HUDEP-2 (cell line): ENCODE data around the gene UGT1A4.

Source experiments
- DNase-seq, 76 experiments: peaks; one replicate each; lab custom pipeline; 2025; ENCODE audit not compliant: unreplicated experiment in 76 of 76; lab: John Stamatoyannopoulos, UW

The UGT1A4 gene

DNA sequence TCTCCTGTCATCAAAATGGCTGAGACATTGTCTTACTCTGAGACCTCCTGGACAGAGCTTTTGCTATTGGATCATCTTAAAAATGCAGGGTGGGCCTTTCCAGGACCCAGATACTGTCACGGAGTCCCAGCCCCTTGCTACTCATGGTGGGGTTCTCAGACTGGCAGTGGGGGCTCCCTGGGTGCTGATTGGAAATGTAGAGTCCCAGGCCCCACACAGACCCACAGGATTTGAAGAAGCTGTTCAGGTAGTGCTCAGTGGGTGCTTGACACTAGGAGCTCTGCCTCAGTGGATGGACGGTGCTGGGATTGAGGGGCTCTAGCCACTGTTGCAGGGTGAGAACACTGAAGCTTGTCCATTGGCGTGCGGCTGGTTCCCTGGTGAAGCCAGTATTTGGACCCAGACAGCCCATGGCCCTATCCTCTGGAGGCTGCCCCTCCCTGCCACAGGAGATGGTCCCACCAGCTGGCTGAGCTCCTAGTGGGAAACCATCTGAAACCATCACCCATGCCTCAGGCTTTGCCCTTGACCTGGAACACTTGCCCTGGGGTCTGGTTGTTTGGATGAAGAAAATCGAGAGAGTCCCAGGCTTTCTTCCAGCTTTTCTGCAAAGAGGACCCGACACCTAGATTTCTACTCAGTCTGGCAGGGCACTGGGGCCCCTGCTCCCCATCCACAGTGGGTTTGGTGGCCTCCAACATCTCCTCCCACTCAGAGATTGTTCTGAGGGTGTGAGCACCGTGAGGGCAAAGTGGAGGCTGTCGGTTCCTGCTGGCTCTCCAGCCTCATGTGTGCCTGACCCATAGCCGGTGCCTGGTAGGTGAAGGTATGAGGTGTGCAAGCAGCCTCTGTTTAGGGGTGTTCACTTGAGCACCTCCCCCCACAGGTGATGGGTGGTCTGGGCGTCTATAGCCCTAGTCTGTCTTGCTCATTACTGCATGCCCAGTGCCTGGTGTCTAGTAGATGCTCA, 89.7 kb downstream of the UGT1A4 start:
- DNase-seq = no peak

DNA sequence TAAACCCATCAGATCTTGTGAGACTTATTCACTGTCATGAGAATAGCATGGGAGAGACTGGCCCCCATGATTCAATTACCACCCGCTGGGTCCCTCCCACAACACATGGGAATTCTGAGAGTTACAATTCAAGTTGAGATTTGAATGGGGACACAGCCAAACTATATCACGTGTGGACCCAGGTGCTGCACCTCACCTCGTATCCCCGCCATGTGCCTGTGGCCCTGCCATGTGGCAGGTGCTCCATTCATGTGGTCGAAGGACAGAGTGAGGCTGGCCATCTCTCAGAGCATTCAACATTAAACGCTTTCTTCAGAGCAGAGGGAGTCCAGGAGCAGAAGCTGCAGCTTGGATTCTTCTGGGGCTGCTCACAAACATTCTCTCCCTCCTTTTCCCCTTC, 91.8 kb downstream of the UGT1A4 start:
- no peak for DNase-seq

DNA sequence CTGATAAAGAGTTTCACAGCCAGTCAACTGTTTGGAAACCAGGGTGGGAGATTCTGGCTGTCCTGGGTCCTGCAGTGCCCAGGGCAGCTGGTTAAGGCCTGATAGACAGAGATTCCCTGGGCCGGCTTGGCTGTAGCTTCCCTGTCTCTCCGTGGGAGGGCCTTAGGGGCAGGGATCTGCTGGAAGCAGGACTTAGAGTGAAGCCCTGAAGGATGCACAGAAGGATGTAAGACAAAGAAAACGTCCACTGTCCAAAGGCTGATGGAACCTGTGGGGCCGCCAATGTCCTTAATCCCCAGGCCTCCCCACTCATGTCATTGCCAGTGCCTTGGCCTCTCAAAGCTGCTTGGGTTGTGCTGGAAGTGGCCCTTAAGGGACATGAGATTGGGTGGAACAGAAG, 92.6 kb downstream of the UGT1A4 start:
- no peak for DNase-seq

DNA sequence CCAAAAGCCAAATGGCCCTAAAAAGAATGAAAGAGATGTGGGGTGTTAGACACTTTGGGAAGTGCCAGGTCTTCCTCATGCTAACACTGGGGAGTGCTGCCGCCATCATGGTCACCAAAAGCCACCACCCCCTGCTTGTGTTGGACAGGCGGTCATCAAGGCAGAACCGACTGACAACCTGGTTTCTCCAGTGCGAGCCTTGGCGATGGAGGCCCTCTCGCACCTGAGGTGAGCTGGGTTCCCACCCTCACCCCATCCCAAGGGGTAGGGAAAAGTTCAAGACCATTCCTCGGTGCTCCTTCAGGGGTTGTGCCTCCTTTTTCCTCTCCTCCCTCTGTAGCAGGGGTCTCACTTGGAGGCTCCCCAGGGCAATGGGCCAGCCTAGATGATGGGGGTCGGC, 93.2 kb downstream of the UGT1A4 start:
- no peak for DNase-seq

DNA sequence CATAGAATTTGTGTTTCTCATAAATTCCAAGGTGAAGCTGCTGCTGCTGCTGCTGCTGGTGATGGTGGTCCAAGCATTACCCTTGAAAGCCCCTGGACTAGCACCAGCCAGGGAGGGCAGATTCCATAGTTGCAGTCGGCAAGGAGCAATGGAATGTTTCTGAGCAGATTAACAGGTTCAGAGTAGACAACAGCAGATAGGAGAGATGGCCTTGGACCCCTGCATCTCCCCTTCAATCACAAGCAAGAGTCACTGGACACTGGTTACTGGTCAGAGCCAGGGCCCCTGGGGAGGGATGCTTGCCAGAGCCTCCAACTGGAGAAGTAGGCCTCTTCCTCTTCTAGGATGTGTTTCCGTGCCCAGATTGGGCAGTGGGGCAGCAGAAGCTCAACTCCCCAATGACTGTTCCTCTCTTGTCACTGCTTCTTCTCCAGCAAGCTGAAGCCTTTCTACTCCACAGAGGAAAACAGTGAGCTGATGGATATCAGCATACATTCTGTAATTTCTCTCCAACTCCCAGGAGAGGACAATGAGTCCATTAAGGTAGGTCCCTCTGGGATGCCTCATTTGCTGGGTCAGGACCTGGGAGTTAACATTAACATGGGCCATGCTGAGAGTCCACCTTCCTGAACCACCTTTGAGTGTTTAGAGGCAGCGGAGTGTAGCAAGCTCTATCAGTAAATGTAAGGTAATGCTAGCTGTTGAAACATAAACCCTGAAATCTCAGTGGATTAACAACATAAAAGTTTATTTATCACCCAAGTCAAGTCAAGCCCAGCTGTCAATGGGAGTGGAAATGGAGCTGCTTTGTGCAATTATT, 94.9 kb downstream of the UGT1A4 start:
- DNase-seq = no peak

DNA sequence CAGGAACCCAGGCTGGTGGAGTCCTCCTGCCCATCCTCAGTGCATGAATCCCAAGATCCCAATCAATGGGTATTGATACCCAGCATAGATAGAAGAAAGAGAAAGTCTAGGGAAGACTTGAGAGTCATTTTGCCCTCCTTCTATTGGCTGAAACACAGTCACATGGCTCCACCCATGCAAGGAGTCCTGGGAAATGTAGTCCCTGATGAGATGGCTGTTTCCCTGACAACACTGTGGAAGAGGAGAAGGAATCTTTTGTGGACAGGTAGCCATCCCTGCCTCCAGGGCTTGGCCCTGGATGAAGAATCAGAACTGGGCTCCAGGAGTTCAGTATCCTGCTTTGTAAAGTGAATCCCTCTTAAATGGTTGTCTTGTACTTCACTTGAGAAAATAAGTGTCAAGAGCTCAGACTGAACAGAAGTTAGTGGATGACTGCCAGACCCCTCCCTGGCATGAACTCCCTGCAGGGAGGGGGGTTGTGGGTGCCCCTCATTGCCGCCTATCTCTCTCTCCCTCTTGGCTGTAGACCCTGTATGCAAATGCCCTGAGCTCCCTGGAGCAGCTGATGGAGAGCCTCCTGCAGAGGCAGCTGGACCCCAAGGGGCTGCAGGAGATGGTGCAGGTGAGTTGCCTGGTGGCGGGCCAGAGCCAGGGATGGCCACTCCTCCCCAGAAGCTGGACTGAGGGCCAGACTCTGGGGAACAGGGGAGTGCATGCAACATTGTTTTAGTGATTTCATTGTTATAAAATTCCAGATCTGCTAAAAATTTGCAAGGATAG, 95.7 kb downstream of the UGT1A4 start:
- DNase-seq = no peak

DNA sequence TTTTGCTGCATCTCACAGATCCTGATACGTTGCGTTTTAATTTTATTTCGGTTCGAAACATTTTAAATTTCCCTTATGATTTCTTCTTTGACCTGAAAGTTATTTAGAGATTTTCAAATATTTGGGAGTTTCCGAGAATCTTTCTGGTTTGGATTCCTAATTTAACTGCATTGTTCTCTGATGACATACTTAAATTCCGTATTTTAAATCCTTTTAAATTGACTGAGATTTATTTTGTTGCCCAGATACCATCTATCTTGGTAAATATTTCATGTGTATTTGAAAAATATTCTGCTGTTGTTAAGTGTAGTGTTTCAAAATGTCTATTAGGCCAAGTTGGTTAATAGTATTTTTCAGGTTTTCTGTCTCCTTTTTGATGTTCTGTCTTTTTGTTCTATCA, 97.3 kb downstream of the UGT1A4 start:
- no peak for DNase-seq

DNA sequence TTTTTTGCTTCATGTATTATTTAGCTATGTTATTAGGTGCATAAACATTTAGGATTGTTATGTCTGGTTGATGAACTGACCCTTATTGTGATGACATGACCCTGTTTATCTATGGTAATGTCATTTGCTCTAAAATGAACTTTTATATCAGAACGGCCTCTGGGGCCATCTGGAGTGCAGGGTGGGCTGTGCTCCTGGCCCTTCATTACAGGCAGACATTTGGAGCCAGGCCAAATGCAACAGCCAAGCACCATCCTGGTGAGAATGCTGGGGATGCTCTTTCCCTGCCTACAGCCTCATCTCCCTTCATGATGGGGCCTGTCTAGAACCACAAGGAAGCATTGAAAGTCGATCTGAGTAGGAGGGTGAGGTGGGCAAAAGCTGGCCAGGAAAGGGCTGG, 97.8 kb downstream of the UGT1A4 start:
- DNase-seq = no peak

DNA sequence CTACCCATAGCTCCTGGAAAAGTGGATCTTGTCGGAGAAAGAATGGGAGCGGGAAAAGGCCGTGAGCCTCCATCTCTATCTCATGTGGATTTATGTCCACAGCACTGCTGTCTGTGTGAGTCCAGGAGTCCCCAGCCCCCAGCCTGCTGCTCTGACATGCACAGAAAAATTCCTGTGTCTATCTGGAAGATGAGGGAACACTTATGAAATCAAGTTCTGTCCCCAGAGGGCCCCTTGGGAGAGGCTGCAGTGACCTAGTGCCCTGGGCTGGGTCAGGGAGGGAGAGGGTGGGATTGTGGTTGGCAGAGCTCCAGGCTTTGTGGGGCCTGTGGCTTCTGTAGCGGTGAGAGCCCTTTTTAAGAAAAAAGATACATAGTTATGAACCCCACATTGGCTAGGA, 98.2 kb downstream of the UGT1A4 start:
- no peak for DNase-seq

DNA sequence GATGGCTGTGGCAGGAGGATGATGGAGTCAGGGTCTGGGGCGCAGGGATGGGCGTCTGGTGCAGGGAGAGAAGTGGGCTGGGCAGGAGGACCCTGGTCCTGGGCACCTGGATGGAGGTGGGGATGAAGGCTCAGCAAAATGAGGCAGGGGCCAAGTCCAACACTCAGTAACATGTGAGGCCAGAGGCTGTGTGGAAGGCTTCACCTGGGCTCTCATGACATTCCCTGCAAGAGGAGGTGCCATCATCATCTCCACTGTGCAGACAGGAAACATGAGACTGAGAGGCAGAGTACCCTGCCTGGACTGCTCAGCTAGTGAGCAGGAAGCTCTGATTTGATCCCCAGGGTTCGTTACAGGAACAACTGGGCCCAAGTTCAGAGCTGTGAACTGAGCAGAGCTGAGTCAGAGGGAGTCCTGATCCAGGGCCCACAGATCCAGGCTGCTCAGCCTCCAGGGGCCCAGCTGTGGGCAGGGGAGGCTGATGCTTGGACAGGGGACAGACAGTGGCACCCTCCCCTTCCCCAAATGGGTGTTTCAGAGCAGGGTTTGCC, 98.9 kb downstream of the UGT1A4 start:
- DNase-seq = no peak

DNA sequence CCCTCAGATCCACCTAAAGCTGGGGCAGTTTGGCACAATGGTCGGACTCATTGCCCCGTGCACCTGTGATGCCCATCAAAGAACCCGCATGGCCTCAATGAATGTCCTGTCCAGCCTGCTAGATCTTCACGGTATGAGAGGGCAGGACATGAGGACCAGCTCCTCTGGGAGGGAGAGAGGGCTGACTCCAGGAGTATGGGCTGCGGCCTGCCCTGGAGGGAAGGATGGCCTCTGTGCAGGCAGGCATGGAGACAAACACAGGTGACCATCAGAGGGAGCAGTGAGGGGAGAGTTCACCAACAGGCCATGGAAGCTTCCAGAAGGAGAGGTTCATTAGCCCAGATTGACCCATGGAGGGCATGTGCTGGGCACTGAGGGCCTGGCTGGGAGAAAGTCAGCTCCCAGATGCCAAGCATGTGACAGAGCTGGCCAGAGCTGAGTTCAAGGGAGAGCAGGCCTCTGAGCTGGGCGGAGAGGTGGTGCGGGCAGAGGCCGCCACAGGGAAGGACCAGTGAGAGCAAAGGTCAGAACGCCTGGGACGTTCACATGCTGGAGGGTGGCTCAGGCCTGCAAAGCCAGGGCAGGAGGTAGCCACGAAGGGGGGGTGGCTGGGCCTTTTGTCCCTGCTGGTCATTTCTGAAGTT, 99.6 kb downstream of the UGT1A4 start:
- DNase-seq = no peak

DNA sequence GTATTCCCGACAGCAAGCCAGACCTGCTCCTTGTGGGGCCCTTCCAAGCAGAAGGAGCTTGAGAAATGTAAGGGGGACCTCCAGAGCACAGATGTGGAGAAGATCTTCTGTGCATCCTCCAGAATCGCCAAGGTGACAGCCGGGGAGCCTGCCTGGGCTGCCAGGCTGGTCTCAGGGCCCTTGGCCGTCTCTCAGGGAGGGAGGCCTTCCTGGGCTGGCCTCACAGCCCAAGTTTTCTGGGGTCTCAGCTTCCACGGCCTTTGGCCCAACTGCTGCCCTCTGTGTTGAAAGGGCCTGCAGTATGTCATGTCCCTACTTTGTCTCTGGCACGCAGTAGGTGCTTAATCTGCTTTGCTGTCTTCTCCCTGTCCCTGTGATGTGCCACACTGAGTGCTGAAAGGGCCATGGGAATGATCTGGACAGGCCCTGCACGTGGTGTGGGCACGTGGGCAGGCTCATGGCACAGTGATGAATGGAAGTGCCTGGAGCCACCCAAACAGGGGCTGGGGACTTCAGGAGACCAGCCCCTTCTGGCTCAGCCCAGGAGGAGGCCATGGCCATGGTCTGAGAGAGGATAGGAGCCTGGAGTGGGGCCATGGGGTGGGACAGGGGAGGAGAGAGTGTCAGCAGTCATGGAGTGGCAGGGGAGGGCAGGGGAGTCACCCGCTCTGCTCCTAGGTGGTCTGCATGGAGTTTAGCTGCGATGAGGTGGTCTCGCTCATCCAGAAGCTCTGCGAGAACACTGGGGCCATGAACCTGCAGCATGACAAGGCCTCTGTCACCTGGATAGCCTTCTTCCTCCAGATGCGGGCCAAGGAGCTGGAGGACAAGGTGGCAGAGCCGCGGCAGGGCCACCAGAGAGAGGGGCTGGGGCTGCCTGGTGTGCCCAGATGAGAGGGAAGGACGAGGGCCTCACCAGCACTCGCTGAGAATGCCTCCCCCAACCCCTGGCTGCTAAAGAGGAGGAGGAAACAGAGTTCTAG, 100.4 kb downstream of the UGT1A4 start:
- no peak for DNase-seq

DNA sequence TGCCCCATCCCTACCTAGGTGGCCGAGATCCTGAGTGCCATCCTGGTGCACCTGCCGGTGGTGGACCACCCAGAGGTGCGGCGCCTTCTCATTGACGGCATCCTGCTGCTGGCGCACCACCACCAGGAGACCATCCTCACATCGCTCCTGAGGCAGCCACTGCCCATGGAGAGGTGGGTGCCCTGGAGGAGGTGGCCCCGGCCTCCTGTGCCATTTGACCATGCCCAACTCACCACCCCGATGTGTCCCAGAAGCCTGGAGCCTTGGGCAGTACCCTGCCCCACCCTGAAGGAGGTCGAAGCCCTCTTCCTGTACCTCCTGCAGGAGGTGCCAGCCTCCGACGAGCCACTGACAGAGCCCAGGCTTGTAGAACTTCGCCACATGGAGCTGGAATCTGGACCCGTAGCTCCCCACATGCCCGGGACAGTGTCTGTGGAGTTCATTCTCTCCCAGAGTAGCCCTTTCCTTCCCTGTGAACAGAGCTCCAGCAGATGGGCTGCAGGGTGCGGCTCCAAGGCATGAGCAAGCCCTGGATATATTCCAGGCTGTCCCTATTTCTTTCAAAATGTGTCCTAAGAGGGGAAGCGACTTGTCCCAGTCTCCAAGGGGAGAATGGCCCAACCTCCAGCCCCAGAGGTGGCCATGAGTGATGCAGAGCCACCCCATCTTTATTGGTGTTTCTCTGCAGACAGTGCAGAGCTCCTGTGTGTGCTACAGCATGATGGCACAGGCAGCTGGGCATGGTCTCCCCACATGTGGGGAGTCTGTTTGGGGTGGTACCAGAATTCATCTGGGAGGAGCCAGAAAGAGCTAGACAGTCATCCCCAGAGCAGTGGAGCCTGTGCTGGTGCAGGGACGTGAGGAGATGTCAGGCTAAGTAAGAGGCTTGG, 101.6 kb downstream of the UGT1A4 start:
- no peak for DNase-seq

DNA sequence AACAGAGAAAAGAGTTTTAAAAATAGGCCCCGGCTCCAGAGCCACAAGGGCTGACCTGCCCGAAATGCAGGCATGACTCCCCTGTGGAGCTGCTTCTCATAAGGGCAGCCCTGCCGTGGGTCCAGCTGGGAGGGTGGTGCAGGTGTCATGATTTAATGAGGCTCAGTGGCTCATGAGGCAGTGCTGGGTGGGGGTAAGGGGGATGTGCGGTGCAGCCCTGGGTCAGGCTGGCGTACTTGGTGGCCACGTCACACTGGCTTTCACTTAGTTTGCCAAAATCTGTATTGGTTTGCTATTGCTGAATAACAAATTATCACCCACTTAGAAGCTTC, 102.2 kb downstream of the UGT1A4 start:
- DNase-seq = no peak

DNA sequence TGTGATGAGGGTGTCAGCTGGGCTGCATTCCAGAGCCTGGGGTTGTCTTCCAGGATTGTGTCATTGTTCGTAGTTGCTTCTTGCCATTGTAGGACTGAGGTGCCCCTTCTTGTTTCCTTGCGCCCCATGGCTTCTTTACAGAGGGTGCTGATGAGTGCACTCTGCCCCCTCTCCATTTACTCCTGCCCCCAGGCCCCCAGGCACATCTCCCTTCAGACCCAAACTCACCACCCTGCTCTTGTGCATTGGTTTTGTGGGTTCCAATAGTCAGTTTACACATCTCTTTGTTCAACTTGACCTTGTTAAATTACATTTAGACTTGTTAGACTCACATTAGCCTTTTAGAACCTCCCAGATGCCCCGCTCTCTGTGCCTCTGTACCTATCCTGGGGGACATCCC, 102.7 kb downstream of the UGT1A4 start:
- DNase-seq = no peak

DNA sequence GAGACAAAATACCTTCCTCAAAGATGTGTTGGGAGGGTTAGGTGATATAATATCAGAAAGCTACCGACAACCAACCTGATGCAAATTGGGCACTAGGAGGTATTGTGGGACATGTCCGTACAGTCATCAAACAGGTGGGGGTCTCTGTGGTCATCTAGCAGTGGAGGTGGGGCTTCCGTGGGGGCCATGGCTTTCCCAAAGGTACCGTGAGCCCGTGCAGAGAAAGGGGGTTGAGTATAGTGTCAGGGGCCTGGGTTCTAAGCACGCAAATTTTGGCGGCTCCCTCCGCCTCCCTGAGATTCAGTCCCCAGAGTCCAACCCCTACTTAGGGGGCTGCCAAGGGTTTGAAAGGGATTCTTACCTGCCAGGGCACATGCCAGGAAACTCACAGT, 103.2 kb downstream of the UGT1A4 start:
- DNase-seq = no peak

DNA sequence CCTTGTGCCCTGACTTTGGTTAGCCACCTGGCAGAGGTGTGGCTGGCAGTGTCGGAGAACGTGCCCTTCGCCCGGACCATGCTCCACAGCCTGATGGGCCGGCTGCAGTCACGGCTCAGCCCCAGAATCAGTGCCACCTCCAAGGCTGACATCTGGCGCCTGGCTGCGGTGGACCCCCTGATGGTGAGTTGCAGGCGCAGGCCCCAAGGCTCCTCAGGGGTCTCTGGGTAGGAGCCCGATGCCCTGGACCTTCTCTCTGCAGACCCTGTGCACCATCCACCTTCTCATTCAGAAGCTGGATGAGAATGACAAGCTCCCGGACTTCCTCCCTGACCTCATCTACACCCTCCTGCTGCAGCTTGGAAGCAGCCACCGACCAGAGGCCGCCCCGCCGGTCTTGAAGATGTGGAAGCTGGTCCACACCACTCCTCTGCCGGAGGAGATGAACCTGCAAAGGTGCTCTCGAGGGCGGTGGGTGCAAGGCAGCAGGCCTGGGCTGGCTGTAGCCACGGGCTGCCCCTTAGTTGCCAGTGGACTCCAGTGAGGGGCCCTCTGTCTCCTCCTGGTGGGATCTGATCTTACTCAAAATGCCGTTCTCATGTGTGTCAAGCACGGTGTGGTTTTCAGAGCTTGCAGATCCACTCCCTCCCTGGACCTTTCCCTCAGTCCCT, 103.7 kb downstream of the UGT1A4 start:
- DNase-seq = no peak
